HCT116 (cell line): ENCODE data around the gene CYTH2. TPM values are rescaled to one million over a fixed set of nuclear protein-coding genes. Genes with fewer than 3 reads are reported as not detected.

Experiments
- ATAC-seq: fragments of 200-7000 bp; cut with Tn5 transposase; 2 replicates; pipeline ENCODE4 v1.9.1; 2020; ENCODE audit warnings: mild to moderate bottlenecking, moderate library complexity
- BruUV-seq: library from RNA; stranded (reverse); fragments of 400-500 nt; replicated peaks from 2 replicates; lab custom pipeline; 2021; lab: Mats Ljungman, UMichigan
- CTCF ChIA-PET: fragments of 300-600 bp; sonication (Branson Sonifier 250); formaldehyde crosslinking; loops from one replicate; lab custom pipeline; 2021; ENCODE audit warnings: antibody characterized with exemption; lab: Charles Lee
- POLR2A ChIA-PET: fragments of 300-600, 350-600 bp; sonication (Branson Sonifier 250); formaldehyde crosslinking; loops from one replicate; lab custom pipeline; 2021; ENCODE audit warnings: antibody characterized with exemption; lab: Charles Lee
- RAD21 ChIA-PET, 2 experiments: fragments of 300-600 bp; sonication (Branson Sonifier 250); formaldehyde crosslinking; loops; one replicate each; lab custom pipeline; 2023; ENCODE audit warnings: low total read pairs in 2 of 2; ENCODE audit not compliant: uncharacterized antibody in 2 of 2, unreplicated experiment in 2 of 2, low non-redundant PET in 1 of 2; lab: Charles Lee
- DNase-seq: peaks from one replicate; pipeline ENCODE4 v3.0.0-alpha.2; 2010; ENCODE audit warnings: low read depth, low spot score
- H2AFZ ChIP-seq: fragments of 200-600 bp; shearing (Covaris generic), sonication (generic); 2 replicates; pipeline ENCODE4 v1.6.1; 2017; ENCODE audit warnings: low read depth, mixed run types, mixed read lengths, antibody characterized with exemption, low read length; ENCODE audit not compliant: poor library complexity, severe bottlenecking
- H3K27ac ChIP-seq: 2 replicates; pipeline ENCODE4 v1.5.1; 2012; ENCODE audit warnings: low read depth, low read length
- H3K27me3 ChIP-seq: fragments of 200-600 bp; sonication (generic); 2 replicates; pipeline ENCODE4 v1.6.1; 2016; ENCODE audit warnings: mixed run types, low read length, mixed read lengths; ENCODE audit not compliant: insufficient read depth
- H3K36me3 ChIP-seq, 2 experiments: fragments of 200-500 bp in 1 of 2; fragments of 200-600 bp in 1 of 2; sonication (Bioruptor generic) in 1 of 2; sonication (generic) in 1 of 2; 2 replicates each; pipeline versions ENCODE4 v1.5.1 to v1.6.1; 2014 to 2016; ENCODE audit warnings: low read length in 2 of 2, inconsistent platforms in 1 of 2, mixed read lengths in 1 of 2, mixed run types in 1 of 2; ENCODE audit not compliant: insufficient read depth in 2 of 2, control insufficient read depth in 1 of 2
- H3K4me1 ChIP-seq, 2 experiments: fragments of 200-600 bp in 1 of 2; sonication (generic) in 1 of 2; 2 replicates each; pipeline versions ENCODE4 v1.5.1 to v1.6.1; 2012 to 2017; ENCODE audit warnings: low read length in 2 of 2, inconsistent platforms in 1 of 2, mild to moderate bottlenecking in 1 of 2, mixed read lengths in 1 of 2, mixed run types in 1 of 2, moderate library complexity in 1 of 2; ENCODE audit not compliant: insufficient read depth in 2 of 2, control insufficient read depth in 1 of 2
- H3K4me2 ChIP-seq: fragments of 200-600 bp; sonication (generic); 2 replicates; pipeline ENCODE4 v1.6.1; 2017; ENCODE audit warnings: mixed run types, low read length, mixed read lengths
- H3K4me3 ChIP-seq, 2 experiments: fragments of 200-600 bp in 1 of 2; sonication (generic) in 1 of 2; replicated peaks in 1 of 2; 2 replicates each; pipeline ENCODE4 v1.5.1; 2011 to 2016; ENCODE audit warnings: low read length in 2 of 2, control low read depth in 1 of 2, low read depth in 1 of 2, mild to moderate bottlenecking in 1 of 2, mixed read lengths in 1 of 2, mixed run types in 1 of 2
- H3K79me2 ChIP-seq: fragments of 200-600 bp; sonication (generic); 2 replicates; pipeline ENCODE4 v1.6.1; 2017; ENCODE audit warnings: mild to moderate bottlenecking, mixed run types, low read length, moderate library complexity, mixed read lengths; ENCODE audit not compliant: insufficient read depth
- H3K9ac ChIP-seq: fragments of 200-600 bp; sonication (generic); 2 replicates; pipeline ENCODE4 v1.6.1; 2016; ENCODE audit warnings: low read length, mixed read lengths
- H3K9me2 ChIP-seq: fragments of 200-600 bp; sonication (generic), shearing (Covaris generic); 2 replicates; pipeline ENCODE4 v1.6.1; 2017; ENCODE audit warnings: mixed run types, mild to moderate bottlenecking, moderate library complexity; ENCODE audit not compliant: insufficient read depth
- H3K9me3 ChIP-seq, 2 experiments: fragments of 200-500 bp in 1 of 2; fragments of 200-600 bp in 1 of 2; sonication (Bioruptor generic) in 1 of 2; sonication (generic) in 1 of 2; 2 replicates each; pipeline ENCODE4 v1.6.1; 2014 to 2017; ENCODE audit warnings: low read length in 2 of 2, mixed read lengths in 2 of 2, inconsistent platforms in 1 of 2, low read depth in 1 of 2, mild to moderate bottlenecking in 1 of 2, mixed run types in 1 of 2, moderate library complexity in 1 of 2; ENCODE audit not compliant: control insufficient read depth in 1 of 2, insufficient read depth in 1 of 2
- H4K20me1 ChIP-seq: fragments of 200-600 bp; sonication (generic), shearing (Covaris generic); 2 replicates; pipeline ENCODE4 v1.6.1; 2017; ENCODE audit warnings: mixed run types, mild to moderate bottlenecking, moderate library complexity; ENCODE audit not compliant: insufficient read depth
- ATF3 ChIP-seq: IDR thresholded peaks from 2 replicates; pipeline ENCODE4 v1.6.1; 2012
- FOSL1 ChIP-seq: IDR thresholded peaks from 2 replicates; pipeline ENCODE4 v1.6.1; 2012; ENCODE audit warnings: low read depth
- RAD21 ChIP-seq: IDR thresholded peaks from 2 replicates; pipeline ENCODE4 v1.6.1; 2012; ENCODE audit warnings: low read depth, mild to moderate bottlenecking
- YY1 ChIP-seq: IDR thresholded peaks from 2 replicates; pipeline ENCODE4 v1.6.1; 2011; ENCODE audit warnings: low read length, low read depth, moderate library complexity, mild to moderate bottlenecking; ENCODE audit not compliant: insufficient replicate concordance; ENCODE audit errors: extremely low read depth
- intact Hi-C: fragments of 100-400 bp; cut with micrococcal nuclease; formaldehyde crosslinking; loops from 2 replicates; pipeline ENCODE4 v1.10.0; 2022
- total RNA-seq: library from RNA; stranded (reverse); gene quantifications from one replicate; pipeline ENCODE4 v1.2.1, GENCODE V29; 2021; ENCODE audit not compliant: unreplicated experiment

The CYTH2 gene
- total RNA-seq, 1 experiment from 2014 or later, result 75.3 TPM

DNA sequence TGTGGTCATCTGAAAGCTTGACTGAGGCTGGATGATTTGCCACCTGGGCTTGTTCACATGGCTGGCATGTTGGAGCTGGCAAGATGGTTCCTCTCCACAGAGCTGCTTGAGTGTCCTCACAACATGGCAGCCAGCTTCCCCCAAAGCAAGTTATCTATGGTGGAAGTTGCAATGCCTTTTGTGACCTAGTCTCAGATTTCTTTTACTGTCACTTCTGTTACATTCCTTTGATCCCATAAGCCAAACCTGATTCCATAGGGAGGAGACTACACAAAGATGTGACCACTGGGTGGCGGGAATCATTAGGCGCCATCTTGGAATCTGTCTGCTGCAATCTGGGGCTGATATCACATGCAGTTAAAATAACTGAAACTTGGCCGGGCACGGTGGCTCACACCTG is 60.0 kb downstream of the CYTH2 start:
- peaks cover 0 to 13% of the 10 kb centered on the region in 2 experiments; a peak in 1 of 4 replicates for H3K9me3 ChIP-seq
- intact Hi-C loops, result no loop called here
- no peak overlapping the region for H3K4me3 ChIP-seq
- no peaks in the 10 kb centered on the region for H3K36me3 ChIP-seq
- ChIA-PET CTCF (no interaction called here), POLR2A (no interaction called here), RAD21 (no interaction called here)
- no peaks in the 10 kb centered on the region for H4K20me1 ChIP-seq
- DNase-seq (no peak), ATAC-seq (no peak)
- no peak overlapping the region for H2AFZ ChIP-seq
- peak; percentile 86 for TF ChIP-seq YY1
- no peak for TF ChIP-seq ATF3
- no peak overlapping the region for H3K4me2 ChIP-seq
- no peaks in the 10 kb centered on the region for H3K27me3 ChIP-seq
- H3K79me2 ChIP-seq, result no peaks in the 10 kb centered on the region
- no TSS peak for BruUV-seq
- no peaks in the 10 kb centered on the region for H3K9me2 ChIP-seq
- H3K4me1 ChIP-seq, result no peaks in the 10 kb centered on the region
- no peak overlapping the region for H3K27ac ChIP-seq
- H3K9ac ChIP-seq, result no peak overlapping the region

DNA sequence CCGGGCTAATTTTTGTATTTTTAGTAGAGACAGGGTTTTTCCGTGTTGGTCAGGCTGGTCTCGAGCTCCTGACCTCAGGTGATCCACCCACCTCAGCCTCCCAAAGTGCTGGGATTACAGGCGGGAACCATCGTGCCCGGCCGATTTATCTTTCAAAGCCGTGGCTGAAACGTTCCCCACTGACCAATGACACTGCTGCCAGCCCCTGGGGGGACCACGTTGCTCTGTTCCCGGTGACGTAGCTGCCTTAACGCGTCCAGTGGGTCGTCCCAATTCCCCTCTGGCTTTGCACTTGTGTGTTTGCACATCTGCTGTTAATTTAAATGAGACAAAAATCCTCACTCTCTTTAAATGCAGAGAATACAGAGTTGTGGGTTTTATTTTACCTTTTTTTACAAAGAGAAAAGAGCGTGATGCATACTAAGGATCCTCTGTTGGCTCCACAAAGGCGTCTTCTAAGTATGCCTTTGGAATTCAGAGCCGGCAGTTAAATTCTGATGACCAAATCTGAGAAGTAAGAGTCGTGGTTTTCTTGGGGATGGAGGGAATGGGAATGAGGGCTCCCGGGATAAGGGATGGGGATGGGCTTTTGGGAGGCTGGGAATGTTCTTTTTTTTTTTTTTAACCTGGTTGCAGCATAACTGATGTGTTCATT is 61.0 kb downstream of the CYTH2 start:
- H3K4me2 ChIP-seq, result no peak overlapping the region
- no peaks in the 10 kb centered on the region for H3K9me2 ChIP-seq
- no peak overlapping the region for H3K9ac ChIP-seq
- H3K4me3 ChIP-seq, result no peak overlapping the region
- TF ChIP-seq FOSL1 (no peak), RAD21 (no peak)
- no peaks in the 10 kb centered on the region for H3K79me2 ChIP-seq
- DNase-seq (no peak), ATAC-seq (no peak)
- peaks cover 0 to 9% of the 10 kb centered on the region in 2 experiments; a peak in 1 of 4 replicates for H3K9me3 ChIP-seq
- ChIA-PET CTCF (interaction anchor here (1.2 kb wide), 1 partner anchor 24 kb away, joined by 3 read pairs; no protein-coding TSS in a partner anchor), POLR2A (no interaction called here), RAD21 (no interaction called here)
- intact Hi-C loops, result no loop called here
- no peak overlapping the region for H2AFZ ChIP-seq
- no peaks in the 10 kb centered on the region for H3K36me3 ChIP-seq
- no peak overlapping the region for H3K27ac ChIP-seq
- no peaks in the 10 kb centered on the region for H3K4me1 ChIP-seq
- no peaks in the 10 kb centered on the region for H4K20me1 ChIP-seq
- no peaks in the 10 kb centered on the region for H3K27me3 ChIP-seq
- BruUV-seq, result no TSS peak
